Activated CD4-positive, CD25-positive, alpha-beta regulatory T cell treated with anti-CD3 and anti-CD28 coated beads, Interleukin-2, amount 50 U/mL, for 72 hours (primary cell): Measurements from ENCODE around the gene TUBA3D.
"Not testable (repeated sequence)": the region's sequence is repeated elsewhere in the genome, so short reads cannot be mapped to it uniquely, and the experiment has no call there.

Source experiments
- DNase-seq: peaks from one replicate; pipeline ENCODE4 v3.0.0; 2021

Gene TUBA3D

GRCh38 chr2:131484906-131485460, 9.1 kb downstream of the TUBA3D start:
- DNase-seq = not testable (repeated sequence)

- not testable (repeated sequence) for DNase-seq
Measured at GRCh38 chr2:131486201-131486902, 10.4 kb downstream of the TUBA3D start.

GRCh38 chr2:131488306-131489205, 12.6 kb downstream of the TUBA3D start:
- DNase-seq = no peak

- peak; percentile 39 for DNase-seq
Measured at GRCh38 chr2:131490616-131491468, 14.9 kb downstream of the TUBA3D start.

- DNase-seq = not testable (repeated sequence)
Measured at GRCh38 chr2:131491469-131491836, 15.5 kb downstream of the TUBA3D start.

- not testable (repeated sequence) for DNase-seq
Measured at GRCh38 chr2:131492015-131492417, 16.1 kb downstream of the TUBA3D start, which contains the start of gene MZT2A. Gene MZT2A, minus strand, starts transcription at chr2:131492397. Its CDS starts 21 bp downstream, at chr2:131492376.

GRCh38 chr2:131492418-131493198, 16.7 kb downstream of the TUBA3D start:
- DNase-seq = peak; percentile 91

GRCh38 chr2:131493199-131493968, 17.5 kb downstream of the TUBA3D start:
- DNase-seq = no peak

GRCh38 chr2:131495506-131495905, 19.6 kb downstream of the TUBA3D start:
- not testable (repeated sequence) for DNase-seq

- not testable (repeated sequence) for DNase-seq
Measured at GRCh38 chr2:131498321-131498973, 22.5 kb downstream of the TUBA3D start.

GRCh38 chr2:131503587-131503986, 27.7 kb downstream of the TUBA3D start:
- not testable (repeated sequence) for DNase-seq

- DNase-seq = not testable (repeated sequence)
Measured at GRCh38 chr2:131504082-131504750, 28.3 kb downstream of the TUBA3D start.

- no peak for DNase-seq
Measured at GRCh38 chr2:131509615-131510014, 33.7 kb downstream of the TUBA3D start.

- not testable (repeated sequence) for DNase-seq
Measured at GRCh38 chr2:131511291-131511968, 35.5 kb downstream of the TUBA3D start.

- DNase-seq = not testable (repeated sequence)
Measured at GRCh38 chr2:131511969-131512870, 36.3 kb downstream of the TUBA3D start.

- not testable (repeated sequence) for DNase-seq
Measured at GRCh38 chr2:131514408-131515166, 38.7 kb downstream of the TUBA3D start.

- not testable (repeated sequence) for DNase-seq
Measured at GRCh38 chr2:131515235-131515634, 39.3 kb downstream of the TUBA3D start.
